ENCODE measurements around the gene ABI3. TPM values are rescaled to one million over a fixed set of nuclear protein-coding genes. Genes with fewer than 3 reads are reported as not detected.

ABI3 gene
- total and polyA plus RNA-seq, 9 of the 15 experiments (the other 6 are each of a cell fraction or from before 2014, with no cell fraction given) = not detected

DNA sequence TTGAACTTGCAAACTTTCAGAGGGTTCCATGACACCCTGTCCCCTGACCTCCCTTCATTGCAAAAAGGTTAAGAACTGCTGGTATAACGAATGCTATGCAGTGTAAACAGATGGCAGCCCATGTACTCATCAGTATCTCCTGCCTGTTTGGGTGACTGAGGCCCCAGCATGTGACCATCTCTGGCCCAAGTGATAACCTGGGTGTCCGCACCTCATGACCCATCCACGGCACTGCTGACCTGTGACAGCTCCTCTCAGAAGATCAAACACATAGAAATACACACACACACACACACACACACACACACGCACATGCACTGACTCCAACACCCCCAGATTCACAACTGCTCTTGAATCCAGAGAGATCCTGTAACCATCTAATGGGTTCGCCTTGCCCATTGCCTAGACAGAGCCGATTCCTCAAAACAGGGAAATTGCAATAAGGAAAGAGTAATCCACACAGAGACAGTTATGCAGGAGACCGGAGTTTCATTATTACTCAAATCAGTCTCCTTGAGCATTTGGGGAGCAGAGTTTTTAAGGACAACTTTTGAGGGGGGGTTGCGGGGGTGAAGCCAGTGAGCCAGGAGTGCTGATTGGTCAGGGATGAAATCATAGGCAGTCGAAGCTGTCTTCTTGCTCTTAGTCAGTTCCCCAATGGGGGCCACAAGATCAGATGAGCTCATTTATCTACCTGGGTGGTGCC, 31.3 kb downstream of the ABI3 start (continued):
- TF ChIP-seq, protein P1, sequence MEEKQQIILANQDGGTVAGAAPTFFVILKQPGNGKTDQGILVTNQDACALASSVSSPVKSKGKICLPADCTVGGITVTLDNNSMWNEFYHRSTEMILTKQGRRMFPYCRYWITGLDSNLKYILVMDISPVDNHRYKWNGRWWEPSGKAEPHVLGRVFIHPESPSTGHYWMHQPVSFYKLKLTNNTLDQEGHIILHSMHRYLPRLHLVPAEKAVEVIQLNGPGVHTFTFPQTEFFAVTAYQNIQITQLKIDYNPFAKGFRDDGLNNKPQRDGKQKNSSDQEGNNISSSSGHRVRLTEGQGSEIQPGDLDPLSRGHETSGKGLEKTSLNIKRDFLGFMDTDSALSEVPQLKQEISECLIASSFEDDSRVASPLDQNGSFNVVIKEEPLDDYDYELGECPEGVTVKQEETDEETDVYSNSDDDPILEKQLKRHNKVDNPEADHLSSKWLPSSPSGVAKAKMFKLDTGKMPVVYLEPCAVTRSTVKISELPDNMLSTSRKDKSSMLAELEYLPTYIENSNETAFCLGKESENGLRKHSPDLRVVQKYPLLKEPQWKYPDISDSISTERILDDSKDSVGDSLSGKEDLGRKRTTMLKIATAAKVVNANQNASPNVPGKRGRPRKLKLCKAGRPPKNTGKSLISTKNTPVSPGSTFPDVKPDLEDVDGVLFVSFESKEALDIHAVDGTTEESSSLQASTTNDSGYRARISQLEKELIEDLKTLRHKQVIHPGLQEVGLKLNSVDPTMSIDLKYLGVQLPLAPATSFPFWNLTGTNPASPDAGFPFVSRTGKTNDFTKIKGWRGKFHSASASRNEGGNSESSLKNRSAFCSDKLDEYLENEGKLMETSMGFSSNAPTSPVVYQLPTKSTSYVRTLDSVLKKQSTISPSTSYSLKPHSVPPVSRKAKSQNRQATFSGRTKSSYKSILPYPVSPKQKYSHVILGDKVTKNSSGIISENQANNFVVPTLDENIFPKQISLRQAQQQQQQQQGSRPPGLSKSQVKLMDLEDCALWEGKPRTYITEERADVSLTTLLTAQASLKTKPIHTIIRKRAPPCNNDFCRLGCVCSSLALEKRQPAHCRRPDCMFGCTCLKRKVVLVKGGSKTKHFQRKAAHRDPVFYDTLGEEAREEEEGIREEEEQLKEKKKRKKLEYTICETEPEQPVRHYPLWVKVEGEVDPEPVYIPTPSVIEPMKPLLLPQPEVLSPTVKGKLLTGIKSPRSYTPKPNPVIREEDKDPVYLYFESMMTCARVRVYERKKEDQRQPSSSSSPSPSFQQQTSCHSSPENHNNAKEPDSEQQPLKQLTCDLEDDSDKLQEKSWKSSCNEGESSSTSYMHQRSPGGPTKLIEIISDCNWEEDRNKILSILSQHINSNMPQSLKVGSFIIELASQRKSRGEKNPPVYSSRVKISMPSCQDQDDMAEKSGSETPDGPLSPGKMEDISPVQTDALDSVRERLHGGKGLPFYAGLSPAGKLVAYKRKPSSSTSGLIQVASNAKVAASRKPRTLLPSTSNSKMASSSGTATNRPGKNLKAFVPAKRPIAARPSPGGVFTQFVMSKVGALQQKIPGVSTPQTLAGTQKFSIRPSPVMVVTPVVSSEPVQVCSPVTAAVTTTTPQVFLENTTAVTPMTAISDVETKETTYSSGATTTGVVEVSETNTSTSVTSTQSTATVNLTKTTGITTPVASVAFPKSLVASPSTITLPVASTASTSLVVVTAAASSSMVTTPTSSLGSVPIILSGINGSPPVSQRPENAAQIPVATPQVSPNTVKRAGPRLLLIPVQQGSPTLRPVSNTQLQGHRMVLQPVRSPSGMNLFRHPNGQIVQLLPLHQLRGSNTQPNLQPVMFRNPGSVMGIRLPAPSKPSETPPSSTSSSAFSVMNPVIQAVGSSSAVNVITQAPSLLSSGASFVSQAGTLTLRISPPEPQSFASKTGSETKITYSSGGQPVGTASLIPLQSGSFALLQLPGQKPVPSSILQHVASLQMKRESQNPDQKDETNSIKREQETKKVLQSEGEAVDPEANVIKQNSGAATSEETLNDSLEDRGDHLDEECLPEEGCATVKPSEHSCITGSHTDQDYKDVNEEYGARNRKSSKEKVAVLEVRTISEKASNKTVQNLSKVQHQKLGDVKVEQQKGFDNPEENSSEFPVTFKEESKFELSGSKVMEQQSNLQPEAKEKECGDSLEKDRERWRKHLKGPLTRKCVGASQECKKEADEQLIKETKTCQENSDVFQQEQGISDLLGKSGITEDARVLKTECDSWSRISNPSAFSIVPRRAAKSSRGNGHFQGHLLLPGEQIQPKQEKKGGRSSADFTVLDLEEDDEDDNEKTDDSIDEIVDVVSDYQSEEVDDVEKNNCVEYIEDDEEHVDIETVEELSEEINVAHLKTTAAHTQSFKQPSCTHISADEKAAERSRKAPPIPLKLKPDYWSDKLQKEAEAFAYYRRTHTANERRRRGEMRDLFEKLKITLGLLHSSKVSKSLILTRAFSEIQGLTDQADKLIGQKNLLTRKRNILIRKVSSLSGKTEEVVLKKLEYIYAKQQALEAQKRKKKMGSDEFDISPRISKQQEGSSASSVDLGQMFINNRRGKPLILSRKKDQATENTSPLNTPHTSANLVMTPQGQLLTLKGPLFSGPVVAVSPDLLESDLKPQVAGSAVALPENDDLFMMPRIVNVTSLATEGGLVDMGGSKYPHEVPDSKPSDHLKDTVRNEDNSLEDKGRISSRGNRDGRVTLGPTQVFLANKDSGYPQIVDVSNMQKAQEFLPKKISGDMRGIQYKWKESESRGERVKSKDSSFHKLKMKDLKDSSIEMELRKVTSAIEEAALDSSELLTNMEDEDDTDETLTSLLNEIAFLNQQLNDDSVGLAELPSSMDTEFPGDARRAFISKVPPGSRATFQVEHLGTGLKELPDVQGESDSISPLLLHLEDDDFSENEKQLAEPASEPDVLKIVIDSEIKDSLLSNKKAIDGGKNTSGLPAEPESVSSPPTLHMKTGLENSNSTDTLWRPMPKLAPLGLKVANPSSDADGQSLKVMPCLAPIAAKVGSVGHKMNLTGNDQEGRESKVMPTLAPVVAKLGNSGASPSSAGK (IDR thresholded peaks at IDR 0.05) = 0 out of 2 replicates have a peak, but pooled peaks have one; percentile 26
- no peak for TF ChIP-seq TEAD1 (CRISPR knock-in tag; IDR thresholded peaks at IDR 0.05)
- no peak for TF ChIP-seq ZNF143 (CRISPR knock-in tag; IDR thresholded peaks at IDR 0.05)
- TF ChIP-seq TAF7 (tag; IDR thresholded peaks at IDR 0.05) = no peak
- TF ChIP-seq LCOR (CRISPR knock-in tag; IDR thresholded peaks at IDR 0.05) = no peak
- TF ChIP-seq, protein P2, sequence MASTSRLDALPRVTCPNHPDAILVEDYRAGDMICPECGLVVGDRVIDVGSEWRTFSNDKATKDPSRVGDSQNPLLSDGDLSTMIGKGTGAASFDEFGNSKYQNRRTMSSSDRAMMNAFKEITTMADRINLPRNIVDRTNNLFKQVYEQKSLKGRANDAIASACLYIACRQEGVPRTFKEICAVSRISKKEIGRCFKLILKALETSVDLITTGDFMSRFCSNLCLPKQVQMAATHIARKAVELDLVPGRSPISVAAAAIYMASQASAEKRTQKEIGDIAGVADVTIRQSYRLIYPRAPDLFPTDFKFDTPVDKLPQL (IDR thresholded peaks at IDR 0.05; ENCODE audit: extremely low read depth, insufficient read length) = no peak
- no peak for TF ChIP-seq ZNF384 (IDR thresholded peaks at IDR 0.05; ENCODE audit: low read depth, low read length)
- no peak for TF ChIP-seq GABPB2 (CRISPR knock-in tag; conservative IDR thresholded peaks at IDR 0.05)
- no peak for TF ChIP-seq FOS (IDR thresholded peaks at IDR 0.05; ENCODE audit: extremely low read depth, insufficient read length)
- peak; percentile 33; the same call in 1 of the 2 replicates for TF ChIP-seq HLTF (IDR thresholded peaks at IDR 0.05)
- peak; percentile 61 for TF ChIP-seq LEF1 (IDR thresholded peaks at IDR 0.05)
- TF ChIP-seq ZNF57 (CRISPR knock-in tag; IDR thresholded peaks at IDR 0.05) = no peak
- TF ChIP-seq, protein P3, sequence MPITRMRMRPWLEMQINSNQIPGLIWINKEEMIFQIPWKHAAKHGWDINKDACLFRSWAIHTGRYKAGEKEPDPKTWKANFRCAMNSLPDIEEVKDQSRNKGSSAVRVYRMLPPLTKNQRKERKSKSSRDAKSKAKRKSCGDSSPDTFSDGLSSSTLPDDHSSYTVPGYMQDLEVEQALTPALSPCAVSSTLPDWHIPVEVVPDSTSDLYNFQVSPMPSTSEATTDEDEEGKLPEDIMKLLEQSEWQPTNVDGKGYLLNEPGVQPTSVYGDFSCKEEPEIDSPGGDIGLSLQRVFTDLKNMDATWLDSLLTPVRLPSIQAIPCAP (CRISPR knock-in tag; IDR thresholded peaks at IDR 0.05; ENCODE audit: borderline replicate concordance) = no peak
- no peak for TF ChIP-seq GTF2E2 (tag; IDR thresholded peaks at IDR 0.05)
- no peak for TF ChIP-seq DACH1 (IDR thresholded peaks at IDR 0.05; ENCODE audit: partially characterized antibody)
- TF ChIP-seq BHLHE40 (IDR thresholded peaks at IDR 0.05; ENCODE audit: low read length) = peak; percentile 57; the same call in 1 of the 2 replicates

All from K562 (cell line).